ENCODE data around the gene CCNL2.

DNA sequence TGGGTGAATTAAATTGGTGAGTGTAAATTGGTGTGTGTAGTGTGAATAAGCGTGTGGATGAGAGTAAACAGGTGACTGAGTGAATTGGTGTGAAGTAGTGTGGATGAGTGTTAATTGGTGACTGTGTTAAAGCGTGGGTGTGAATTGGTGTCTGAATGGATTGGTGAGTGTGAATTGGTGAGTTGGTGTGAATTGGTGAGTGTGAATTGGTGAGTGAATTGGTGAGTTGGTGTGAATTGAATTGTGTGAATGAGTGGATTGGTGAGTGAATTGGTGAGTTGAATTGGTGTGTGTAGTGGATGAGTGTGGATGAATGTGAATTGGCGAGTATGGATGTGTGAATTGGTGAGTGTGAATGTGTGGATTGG is 32.5 kb downstream of the CCNL2 start:
- TF ChIP-seq POLR2A (IDR thresholded peaks at IDR 0.05) = no peak
- TF ChIP-seq, protein P1, sequence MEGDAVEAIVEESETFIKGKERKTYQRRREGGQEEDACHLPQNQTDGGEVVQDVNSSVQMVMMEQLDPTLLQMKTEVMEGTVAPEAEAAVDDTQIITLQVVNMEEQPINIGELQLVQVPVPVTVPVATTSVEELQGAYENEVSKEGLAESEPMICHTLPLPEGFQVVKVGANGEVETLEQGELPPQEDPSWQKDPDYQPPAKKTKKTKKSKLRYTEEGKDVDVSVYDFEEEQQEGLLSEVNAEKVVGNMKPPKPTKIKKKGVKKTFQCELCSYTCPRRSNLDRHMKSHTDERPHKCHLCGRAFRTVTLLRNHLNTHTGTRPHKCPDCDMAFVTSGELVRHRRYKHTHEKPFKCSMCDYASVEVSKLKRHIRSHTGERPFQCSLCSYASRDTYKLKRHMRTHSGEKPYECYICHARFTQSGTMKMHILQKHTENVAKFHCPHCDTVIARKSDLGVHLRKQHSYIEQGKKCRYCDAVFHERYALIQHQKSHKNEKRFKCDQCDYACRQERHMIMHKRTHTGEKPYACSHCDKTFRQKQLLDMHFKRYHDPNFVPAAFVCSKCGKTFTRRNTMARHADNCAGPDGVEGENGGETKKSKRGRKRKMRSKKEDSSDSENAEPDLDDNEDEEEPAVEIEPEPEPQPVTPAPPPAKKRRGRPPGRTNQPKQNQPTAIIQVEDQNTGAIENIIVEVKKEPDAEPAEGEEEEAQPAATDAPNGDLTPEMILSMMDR (IDR thresholded peaks at IDR 0.05) = no peak

All from lower leg skin (tissue), 3 donors.